ENCODE results near the gene TMEM207. TPM values are rescaled to one million over a fixed set of nuclear protein-coding genes. Genes with fewer than 3 reads are reported as not detected.

Gene TMEM207
- total RNA-seq: not detected in 2 replicates

DNA sequence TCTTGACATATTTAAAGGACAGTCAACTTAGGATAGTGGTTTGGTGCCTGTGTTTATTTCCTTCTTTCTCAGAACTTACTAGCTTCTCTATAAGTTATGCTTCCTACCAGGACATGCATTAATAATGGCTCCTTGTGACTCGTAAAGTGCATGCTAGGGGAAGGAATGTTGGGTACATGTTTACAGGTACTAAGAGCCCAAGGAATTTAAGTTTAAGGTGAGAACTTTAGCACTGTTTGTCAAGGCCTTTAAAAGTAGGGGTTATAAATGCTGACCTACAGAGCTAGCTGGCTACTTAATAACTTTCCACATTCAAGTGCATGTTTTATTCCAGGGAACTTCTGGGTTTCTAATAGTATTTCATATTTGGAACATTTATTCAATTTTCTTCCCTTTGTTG, at the start of gene TMEM207:
TMEM207 (minus strand) TSS at position 101 of the 400 bp plus-strand sequence; CDS start at position 9, 92 bp downstream.
- intact Hi-C loops (cut with micrococcal nuclease): no loop called here
- Mint-ChIP-seq H3K36me3 (ENCODE audit: low read depth) (no peaks in the 10 kb centered on the region), H3K4me1 (no peaks in the 10 kb centered on the region), H3K27me3 (peaks cover 10% of the 10 kb centered on the region), H3K27ac (no peak within 1 kb of the TSS), H3K4me3 (no peak within 1 kb of the TSS), H3K9me3 (no peaks in the 10 kb centered on the region)
- TF ChIP-seq, protein P1, sequence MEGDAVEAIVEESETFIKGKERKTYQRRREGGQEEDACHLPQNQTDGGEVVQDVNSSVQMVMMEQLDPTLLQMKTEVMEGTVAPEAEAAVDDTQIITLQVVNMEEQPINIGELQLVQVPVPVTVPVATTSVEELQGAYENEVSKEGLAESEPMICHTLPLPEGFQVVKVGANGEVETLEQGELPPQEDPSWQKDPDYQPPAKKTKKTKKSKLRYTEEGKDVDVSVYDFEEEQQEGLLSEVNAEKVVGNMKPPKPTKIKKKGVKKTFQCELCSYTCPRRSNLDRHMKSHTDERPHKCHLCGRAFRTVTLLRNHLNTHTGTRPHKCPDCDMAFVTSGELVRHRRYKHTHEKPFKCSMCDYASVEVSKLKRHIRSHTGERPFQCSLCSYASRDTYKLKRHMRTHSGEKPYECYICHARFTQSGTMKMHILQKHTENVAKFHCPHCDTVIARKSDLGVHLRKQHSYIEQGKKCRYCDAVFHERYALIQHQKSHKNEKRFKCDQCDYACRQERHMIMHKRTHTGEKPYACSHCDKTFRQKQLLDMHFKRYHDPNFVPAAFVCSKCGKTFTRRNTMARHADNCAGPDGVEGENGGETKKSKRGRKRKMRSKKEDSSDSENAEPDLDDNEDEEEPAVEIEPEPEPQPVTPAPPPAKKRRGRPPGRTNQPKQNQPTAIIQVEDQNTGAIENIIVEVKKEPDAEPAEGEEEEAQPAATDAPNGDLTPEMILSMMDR (IDR thresholded peaks at IDR 0.05): no peak
- CTCF ChIA-PET: no interaction called here
- ATAC-seq (ENCODE audit: low read depth) (no peak), DNase-seq (no peak)
- POLR2A ChIA-PET: no interaction called here

DNA sequence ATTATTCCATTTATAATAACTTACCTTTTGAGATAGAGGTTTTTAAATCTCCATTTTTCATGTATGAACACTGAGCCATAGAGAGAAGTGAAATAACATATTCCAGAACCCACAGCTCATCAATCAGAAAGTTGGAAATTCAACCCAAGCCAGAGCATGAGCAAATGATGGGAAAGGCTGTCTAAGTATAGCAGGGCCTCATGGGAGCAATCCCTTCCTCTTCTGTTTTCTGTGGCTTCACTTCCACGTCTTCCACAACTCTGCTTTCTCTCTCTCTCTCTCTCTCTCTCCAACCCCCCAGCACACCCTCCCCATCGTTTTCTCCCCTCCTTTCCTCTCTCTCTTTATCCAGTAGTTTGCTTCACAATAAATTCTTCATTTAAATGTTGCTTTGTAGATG, 49.4 kb upstream of the TMEM207 start:
- no peak overlapping the region for H3K27ac Mint-ChIP-seq
- H3K36me3 Mint-ChIP-seq (ENCODE audit: low read depth): no peaks in the 10 kb centered on the region
- DNase-seq (no peak), ATAC-seq (ENCODE audit: low read depth) (no peak)
- H3K4me3 Mint-ChIP-seq: no peak overlapping the region
- peaks cover 3% of the 10 kb centered on the region for H3K4me1 Mint-ChIP-seq
- ChIA-PET CTCF (interaction anchor here (1.4 kb wide), 1 partner anchor 15 kb away, joined by 3 read pairs; the partner anchor contains the start of gene IL1RAP), POLR2A (no interaction called here)
- intact Hi-C loops (cut with micrococcal nuclease): no loop called here
- H3K27me3 Mint-ChIP-seq: peaks cover 20% of the 10 kb centered on the region
- TF ChIP-seq, protein P1 (IDR thresholded peaks at IDR 0.05): no peak
- no peaks in the 10 kb centered on the region for H3K9me3 Mint-ChIP-seq

DNA sequence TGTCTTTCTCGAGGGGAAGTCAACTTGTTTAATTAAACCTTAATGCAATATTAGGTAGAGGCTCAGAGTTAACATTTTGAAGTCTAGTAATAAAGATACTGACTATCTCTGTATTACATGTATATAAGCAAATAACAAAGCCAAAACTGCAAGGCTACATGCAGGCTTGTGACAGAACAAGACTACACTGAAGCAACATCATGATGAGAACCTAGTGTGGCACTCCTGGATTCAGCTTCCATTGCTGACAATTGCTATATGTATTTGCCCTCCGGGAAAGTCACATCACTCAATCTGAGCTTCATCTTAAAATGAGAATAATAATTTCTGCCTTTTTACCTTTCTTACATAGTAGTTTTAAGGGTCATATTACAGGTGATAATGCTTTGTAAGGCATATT, 48.6 kb upstream of the TMEM207 start:
- ChIA-PET POLR2A (no interaction called here), CTCF (no interaction called here)
- intact Hi-C loops (cut with micrococcal nuclease): no loop called here
- DNase-seq: no peak
- H3K27me3 Mint-ChIP-seq: peaks cover 21% of the 10 kb centered on the region
- no peak for ATAC-seq (ENCODE audit: low read depth)
- no peak overlapping the region for H3K4me3 Mint-ChIP-seq
- peaks cover 3% of the 10 kb centered on the region for H3K4me1 Mint-ChIP-seq
- H3K27ac Mint-ChIP-seq: no peak overlapping the region
- no peaks in the 10 kb centered on the region for H3K36me3 Mint-ChIP-seq (ENCODE audit: low read depth)
- H3K9me3 Mint-ChIP-seq: no peaks in the 10 kb centered on the region
- TF ChIP-seq, protein P1 (IDR thresholded peaks at IDR 0.05): no peak

DNA sequence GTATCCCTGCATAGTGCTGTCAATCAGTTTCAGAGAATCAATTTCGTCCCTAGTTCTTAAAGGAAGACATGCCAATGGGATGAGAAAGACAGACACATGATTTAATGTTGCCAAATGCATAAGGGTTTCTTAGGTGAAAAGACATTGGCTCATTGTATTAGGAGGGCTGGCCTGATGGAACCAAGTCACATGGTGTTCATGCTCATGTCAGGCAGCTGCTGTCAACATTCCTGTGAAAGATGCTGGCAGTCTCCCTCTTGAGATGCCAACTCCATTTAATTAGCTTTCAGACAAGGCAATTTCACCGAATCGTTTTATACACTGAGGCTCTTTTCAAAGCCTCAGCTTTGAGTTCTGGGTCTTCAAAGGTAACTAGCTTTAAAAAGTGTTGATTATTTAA, 48.1 kb upstream of the TMEM207 start:
- Mint-ChIP-seq H3K4me3 (no peak overlapping the region), H3K9me3 (no peaks in the 10 kb centered on the region), H3K36me3 (ENCODE audit: low read depth) (no peaks in the 10 kb centered on the region), H3K27ac (no peak overlapping the region), H3K4me1 (peaks cover 3% of the 10 kb centered on the region), H3K27me3 (peaks cover 21% of the 10 kb centered on the region)
- intact Hi-C loops (cut with micrococcal nuclease): no loop called here
- ATAC-seq (ENCODE audit: low read depth): no peak
- ChIA-PET POLR2A (no interaction called here), CTCF (no interaction called here)
- TF ChIP-seq, protein P1 (IDR thresholded peaks at IDR 0.05): no peak
- no peak for DNase-seq

DNA sequence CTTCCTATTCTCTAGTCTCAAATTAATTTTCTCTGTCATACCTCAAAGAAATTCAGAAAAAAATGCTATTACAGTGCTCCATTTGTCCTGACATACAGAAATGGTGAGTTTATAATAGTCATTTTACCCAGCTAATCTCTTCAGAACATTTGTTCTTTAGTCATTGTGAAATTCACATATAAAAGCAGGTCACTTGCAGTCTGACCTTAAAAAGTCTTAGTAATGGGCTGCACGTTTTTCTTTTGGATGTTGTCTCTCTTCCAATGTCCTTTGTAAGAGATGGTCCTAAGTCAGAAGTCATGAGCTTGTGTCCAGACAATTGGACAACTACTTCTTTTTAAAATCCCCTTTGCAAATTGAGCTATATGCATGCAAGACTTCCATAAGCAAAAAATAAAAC, 47.2 kb upstream of the TMEM207 start:
- Mint-ChIP-seq H3K4me3 (no peak overlapping the region), H3K9me3 (no peaks in the 10 kb centered on the region), H3K27ac (no peak overlapping the region), H3K4me1 (peaks cover 3% of the 10 kb centered on the region), H3K27me3 (peaks cover 21% of the 10 kb centered on the region), H3K36me3 (ENCODE audit: low read depth) (no peaks in the 10 kb centered on the region)
- TF ChIP-seq, protein P1 (IDR thresholded peaks at IDR 0.05): no peak
- CTCF ChIA-PET: no interaction called here
- intact Hi-C loops (cut with micrococcal nuclease): no loop called here
- POLR2A ChIA-PET: no interaction called here
- DNase-seq: no peak
- ATAC-seq (ENCODE audit: low read depth): no peak
